Neural crest cell (in vitro differentiated cells): ENCODE measurements around the gene RIMBP2. TPM values are rescaled to one million over a fixed set of nuclear protein-coding genes. Genes with fewer than 3 reads are reported as not detected.

Experiments used
- DNase-seq: peaks from one replicate; pipeline ENCODE4 v3.0.0; 2021; ENCODE audit warnings: low read depth, mixed read lengths, low spot score
- H3K27ac Mint-ChIP-seq: one replicate; pipeline ENCODE4 v1.8.0; 2021; ENCODE audit warnings: mild to moderate bottlenecking, mixed read lengths; ENCODE audit not compliant: unreplicated experiment
- H3K27me3 Mint-ChIP-seq: 2 replicates; pipeline ENCODE4 v1.8.0; 2021; ENCODE audit warnings: low read depth, mild to moderate bottlenecking, mixed read lengths
- H3K36me3 Mint-ChIP-seq: 2 replicates; pipeline ENCODE4 v1.8.0; 2021; ENCODE audit warnings: low read depth, mild to moderate bottlenecking, mixed read lengths
- H3K4me1 Mint-ChIP-seq: 2 replicates; pipeline ENCODE4 v1.8.0; 2021; ENCODE audit warnings: mixed read lengths
- H3K4me3 Mint-ChIP-seq: one replicate; pipeline ENCODE4 v1.8.0; 2021; ENCODE audit warnings: mild to moderate bottlenecking, mixed read lengths
- H3K9me3 Mint-ChIP-seq: 2 replicates; pipeline ENCODE4 v1.8.0; 2021; ENCODE audit warnings: mixed read lengths
- CTCF ChIP-seq: fragments of 200-600 bp; sonication (generic); conservative IDR thresholded peaks from 2 replicates; pipeline ENCODE4 v1.5.0; 2021; ENCODE audit warnings: antibody characterized with exemption, mild to moderate bottlenecking
- total RNA-seq: library from RNA; stranded (reverse); gene quantifications from 2 replicates; pipeline ENCODE4 v1.2.1, GENCODE V29; 2021

RIMBP2 gene
- total RNA-seq, 1 donor from 2014 or later, result 5.9 TPM

GRCh38 chr12:130438243-130438620, 277.9 kb downstream of the RIMBP2 start:
- H3K4me1 Mint-ChIP-seq, result no peaks in the 10 kb centered on the region
- no peak for DNase-seq
- H3K27ac Mint-ChIP-seq, result no peak overlapping the region

DNA sequence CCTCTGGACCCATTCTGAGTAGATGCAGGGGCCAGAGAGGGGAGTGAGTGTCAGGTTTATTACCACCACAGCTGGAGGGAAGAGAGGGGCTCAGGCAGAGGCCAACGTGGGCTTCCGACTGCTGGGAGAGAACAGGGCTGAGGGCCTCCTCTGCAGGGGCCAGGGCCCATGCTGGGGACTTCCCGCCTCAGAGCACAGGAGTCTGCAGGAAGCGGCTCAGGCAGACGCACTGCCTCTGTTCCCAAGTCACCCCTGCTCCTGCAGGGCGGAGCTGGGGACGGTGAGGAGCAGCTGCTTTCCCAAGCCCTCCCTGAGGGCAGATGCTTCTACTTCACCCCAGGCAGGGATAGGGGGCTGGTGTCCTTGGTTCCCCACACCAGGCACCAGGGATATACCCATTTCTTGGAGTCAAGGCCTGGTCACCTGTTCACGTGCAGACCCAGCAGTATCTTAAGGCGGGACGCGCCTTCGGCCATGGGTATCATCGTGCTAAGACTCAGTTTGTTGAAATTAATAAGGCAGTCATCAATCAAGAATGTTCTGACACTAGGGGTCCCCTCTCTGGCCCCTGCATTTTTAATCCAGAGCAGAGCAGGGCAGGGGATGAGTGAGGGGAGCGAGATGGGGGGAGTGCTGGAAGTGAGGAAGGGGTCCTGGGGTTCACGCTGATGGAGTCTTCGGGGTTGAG, 278.4 kb downstream of the RIMBP2 start:
- no peak overlapping the region for H3K4me3 Mint-ChIP-seq
- H3K36me3 Mint-ChIP-seq, result peaks cover 5% of the 10 kb centered on the region
- DNase-seq, result no peak
- no peaks in the 10 kb centered on the region for H3K27me3 Mint-ChIP-seq
- no peak for TF ChIP-seq CTCF
- no peak overlapping the region for H3K27ac Mint-ChIP-seq
- no peaks in the 10 kb centered on the region for H3K4me1 Mint-ChIP-seq
- peaks cover 5% of the 10 kb centered on the region for H3K9me3 Mint-ChIP-seq

More at GRCh38 chr12:130438243-130438620, 277.9 kb downstream of the RIMBP2 start:
- peaks cover 5% of the 10 kb centered on the region for H3K9me3 Mint-ChIP-seq
- TF ChIP-seq CTCF, result no peak
- H3K27me3 Mint-ChIP-seq, result no peaks in the 10 kb centered on the region
- no peak overlapping the region for H3K4me3 Mint-ChIP-seq
- peaks cover 5% of the 10 kb centered on the region for H3K36me3 Mint-ChIP-seq

GRCh38 chr12:130436741-130437501, 279.2 kb downstream of the RIMBP2 start:
- Mint-ChIP-seq H3K4me1 (no peaks in the 10 kb centered on the region), H3K9me3 (peaks cover 5% of the 10 kb centered on the region), H3K4me3 (no peak overlapping the region), H3K27ac (no peak overlapping the region), H3K36me3 (peaks cover 5% of the 10 kb centered on the region), H3K27me3 (no peaks in the 10 kb centered on the region)
- TF ChIP-seq CTCF, result no peak
- DNase-seq, result no peak

- Mint-ChIP-seq H3K4me3 (no peak overlapping the region), H3K27ac (no peak overlapping the region), H3K27me3 (no peaks in the 10 kb centered on the region), H3K9me3 (peaks cover 5% of the 10 kb centered on the region), H3K36me3 (peaks cover 5% of the 10 kb centered on the region), H3K4me1 (no peaks in the 10 kb centered on the region)
- no peak for TF ChIP-seq CTCF
- DNase-seq, result no peak
Observed at GRCh38 chr12:130435826-130436225, 280.3 kb downstream of the RIMBP2 start.

GRCh38 chr12:130435331-130435730, 280.8 kb downstream of the RIMBP2 start:
- Mint-ChIP-seq H3K4me3 (no peak overlapping the region), H3K4me1 (no peaks in the 10 kb centered on the region), H3K36me3 (peaks cover 5% of the 10 kb centered on the region), H3K9me3 (peaks cover 5% of the 10 kb centered on the region), H3K27me3 (no peaks in the 10 kb centered on the region), H3K27ac (no peak overlapping the region)
- no peak for TF ChIP-seq CTCF
- DNase-seq, result no peak
